HG03103 (cell line): ENCODE results near the gene KDM4B.

Experiments
- ATAC-seq: cut with Tn5 transposase; IDR thresholded peaks from one replicate; pipeline ENCODE4 v1.9.1; 2021; ENCODE audit warnings: low read depth; ENCODE audit not compliant: unreplicated experiment

Gene KDM4B

GRCh38 chr19:5130371-5131030 lies 161.6 kb downstream of the KDM4B start:
- ATAC-seq = no peak

- ATAC-seq = no peak
Measured at GRCh38 chr19:5131031-5131505, 162.2 kb downstream of the KDM4B start.

GRCh38 chr19:5131506-5132205 lies 162.7 kb downstream of the KDM4B start:
- no peak for ATAC-seq

GRCh38 chr19:5132206-5132560 lies 163.3 kb downstream of the KDM4B start:
- no peak for ATAC-seq

- no peak for ATAC-seq
Measured at GRCh38 chr19:5132698-5133651, 164.1 kb downstream of the KDM4B start.

- no peak for ATAC-seq
Measured at GRCh38 chr19:5133986-5134595, 165.2 kb downstream of the KDM4B start.

GRCh38 chr19:5134691-5135090 lies 165.8 kb downstream of the KDM4B start:
- no peak for ATAC-seq

- ATAC-seq = no peak
Measured at GRCh38 chr19:5136073-5136855, 167.4 kb downstream of the KDM4B start.

- no peak for ATAC-seq
Measured at GRCh38 chr19:5137114-5137513, 168.2 kb downstream of the KDM4B start.

GRCh38 chr19:5137571-5138124 lies 168.7 kb downstream of the KDM4B start:
- ATAC-seq = no peak

GRCh38 chr19:5138606-5139582 lies 170.0 kb downstream of the KDM4B start:
- no peak for ATAC-seq

- no peak for ATAC-seq
Measured at GRCh38 chr19:5139583-5140325, 170.8 kb downstream of the KDM4B start.

- ATAC-seq = no peak
Measured at GRCh38 chr19:5141129-5141849, 172.4 kb downstream of the KDM4B start.

GRCh38 chr19:5141850-5142724 lies 173.2 kb downstream of the KDM4B start:
- no peak for ATAC-seq

GRCh38 chr19:5142725-5143097 lies 173.8 kb downstream of the KDM4B start:
- no peak for ATAC-seq
